Naive thymus-derived CD8-positive, alpha-beta T cell (primary cell): ENCODE measurements around the gene PHKB. TPM values are rescaled to one million over a fixed set of nuclear protein-coding genes. Genes with fewer than 3 reads are reported as not detected.

Experiments
- ATAC-seq, 2 donors: fragments of 150-1000 bp; cut with Tn5 transposase in 1 of 2; sonication (Bioruptor Pico), chemical (Tn5 transposase) in 1 of 2; 1 replicate in 1 of 2; 2 replicates in 1 of 2; pipeline ENCODE4 v1.10.0; 2021; ENCODE audit warnings: mild to moderate bottlenecking in 2 of 2, moderate library complexity in 2 of 2
- POLR2A ChIA-PET: fragments of 350-600 bp; sonication (Branson Sonifier 250); formaldehyde crosslinking; loops from one replicate; lab custom pipeline; 2021; ENCODE audit warnings: antibody characterized with exemption; lab: Charles Lee
- DNase-seq, 10 donors: peaks; one replicate each; pipeline versions ENCODE4 v3.0.0 to v3.0.0-alpha.2; 2020 to 2022
- H3K27ac Mint-ChIP-seq, 10 donors: one replicate each; pipeline ENCODE4 v1.8.0; 2020 to 2022; ENCODE audit warnings: mild to moderate bottlenecking in 10 of 10, mixed read lengths in 10 of 10, moderate library complexity in 4 of 10, inconsistent platforms in 1 of 10
- H3K27me3 Mint-ChIP-seq, 5 donors: one replicate each; pipeline ENCODE4 v1.8.0; 2021 to 2022; ENCODE audit warnings: mixed read lengths in 5 of 5
- H3K36me3 Mint-ChIP-seq, 3 donors: one replicate each; pipeline ENCODE4 v1.8.0; 2020 to 2022; ENCODE audit warnings: mixed read lengths in 3 of 3, mild to moderate bottlenecking in 2 of 3, inconsistent platforms in 1 of 3
- H3K4me1 Mint-ChIP-seq, 4 donors: one replicate each; pipeline ENCODE4 v1.8.0; 2021 to 2022; ENCODE audit warnings: mixed read lengths in 4 of 4
- H3K4me3 Mint-ChIP-seq, 10 donors: one replicate each; pipeline ENCODE4 v1.8.0; 2020 to 2022; ENCODE audit warnings: mild to moderate bottlenecking in 10 of 10, mixed read lengths in 10 of 10, moderate library complexity in 6 of 10, inconsistent platforms in 1 of 10
- H3K9me3 Mint-ChIP-seq, 9 donors: one replicate each; pipeline ENCODE4 v1.8.0; 2020 to 2022; ENCODE audit warnings: mixed read lengths in 9 of 9, mild to moderate bottlenecking in 3 of 9, inconsistent platforms in 1 of 9, moderate library complexity in 1 of 9
- polyA plus RNA-seq, 3 donors: library from polyadenylated mRNA; unstranded; fragments of 300-500 nt; fragmentation: Illumina TruSeq; gene quantifications; one replicate each; pipeline ENCODE4 v1.2.3, GENCODE V29; 2021
- total RNA-seq, 8 experiments: library from RNA in 2 of 8; stranded (reverse) in 2 of 8; gene quantifications; one replicate each; pipeline ENCODE4 v1.2.3 and lab custom pipeline; 2021 to 2026

The PHKB gene
- total and polyA plus RNA-seq, 5 experiments from 2014 or later = 25.1 to 48.6 (median 34.2) TPM

- no peak for DNase-seq
- Mint-ChIP-seq H3K27me3 (peaks cover 0 to 9% (median 4%) of the 10 kb centered on the region in 5 donors), H3K36me3 (peaks cover 0 to 6% (median 0%) of the 10 kb centered on the region in 3 donors), H3K4me1 (peaks cover 0 to 3% (median 0%) of the 10 kb centered on the region in 4 donors), H3K4me3 (no peak overlapping the region), H3K27ac (no peak overlapping the region), H3K9me3 (peaks cover 0 to 12% (median 0%) of the 10 kb centered on the region in 9 donors)
- no peak for ATAC-seq
- POLR2A ChIA-PET = no interaction called here
Observed at GRCh38 chr16:47713225-47713595, 252.1 kb downstream of the PHKB start.

- peaks cover 0 to 10% (median 0%) of the 10 kb centered on the region in 9 donors for H3K9me3 Mint-ChIP-seq
- H3K4me3 Mint-ChIP-seq = no peak overlapping the region
- peaks cover 0 to 9% (median 4%) of the 10 kb centered on the region in 5 donors for H3K27me3 Mint-ChIP-seq
- no peak for DNase-seq
- no peak overlapping the region for H3K27ac Mint-ChIP-seq
- POLR2A ChIA-PET = no interaction called here
- H3K4me1 Mint-ChIP-seq = peaks cover 0 to 3% (median 0%) of the 10 kb centered on the region in 4 donors
- H3K36me3 Mint-ChIP-seq = peaks cover 0 to 6% (median 0%) of the 10 kb centered on the region in 3 donors
- no peak for ATAC-seq
Observed at GRCh38 chr16:47715442-47716083, 254.4 kb downstream of the PHKB start.

GRCh38 chr16:47716571-47716970 is 255.4 kb downstream of the PHKB start:
- POLR2A ChIA-PET = no interaction called here
- Mint-ChIP-seq H3K4me1 (peaks cover 0 to 3% (median 0%) of the 10 kb centered on the region in 4 donors), H3K27me3 (peaks cover 0 to 9% (median 4%) of the 10 kb centered on the region in 5 donors), H3K36me3 (peaks cover 0 to 6% (median 0%) of the 10 kb centered on the region in 3 donors), H3K4me3 (no peak overlapping the region), H3K9me3 (peaks cover 0 to 7% (median 0%) of the 10 kb centered on the region in 9 donors), H3K27ac (no peak overlapping the region)
- ATAC-seq (no peak), DNase-seq (no peak)

GRCh38 chr16:47719713-47720112 is 258.6 kb downstream of the PHKB start:
- Mint-ChIP-seq H3K9me3 (peaks cover 0 to 3% (median 0%) of the 10 kb centered on the region in 9 donors), H3K4me3 (no peak overlapping the region), H3K27me3 (peaks cover 0 to 9% (median 4%) of the 10 kb centered on the region in 5 donors), H3K27ac (no peak overlapping the region), H3K36me3 (peaks cover 0 to 6% (median 0%) of the 10 kb centered on the region in 3 donors), H3K4me1 (no peaks in the 10 kb centered on the region)
- no peak for DNase-seq
- POLR2A ChIA-PET = no interaction called here
- ATAC-seq = no peak

GRCh38 chr16:47721006-47721637 is 260.0 kb downstream of the PHKB start:
- ATAC-seq (no peak), DNase-seq (no peak)
- POLR2A ChIA-PET = no interaction called here
- Mint-ChIP-seq H3K9me3 (peaks cover 0 to 2% (median 0%) of the 10 kb centered on the region in 9 donors), H3K36me3 (no peaks in the 10 kb centered on the region), H3K27ac (no peak overlapping the region), H3K4me1 (no peaks in the 10 kb centered on the region), H3K4me3 (no peak overlapping the region), H3K27me3 (peaks cover 0 to 7% (median 2%) of the 10 kb centered on the region in 5 donors)

- no peak for ATAC-seq
- no peak overlapping the region for H3K4me3 Mint-ChIP-seq
- no peak for DNase-seq
- no peak overlapping the region for H3K27ac Mint-ChIP-seq
- H3K27me3 Mint-ChIP-seq = peaks cover 0 to 5% (median 0%) of the 10 kb centered on the region in 5 donors
- H3K36me3 Mint-ChIP-seq = no peaks in the 10 kb centered on the region
- H3K9me3 Mint-ChIP-seq = peaks cover 0 to 2% (median 0%) of the 10 kb centered on the region in 9 donors
- no peaks in the 10 kb centered on the region for H3K4me1 Mint-ChIP-seq
- POLR2A ChIA-PET = no interaction called here
Observed at GRCh38 chr16:47722046-47722445, 260.9 kb downstream of the PHKB start.

- Mint-ChIP-seq H3K4me1 (no peaks in the 10 kb centered on the region), H3K9me3 (peaks cover 0 to 2% (median 0%) of the 10 kb centered on the region in 9 donors), H3K27ac (no peak overlapping the region), H3K27me3 (peaks cover 0 to 3% (median 0%) of the 10 kb centered on the region in 5 donors), H3K4me3 (no peak overlapping the region), H3K36me3 (no peaks in the 10 kb centered on the region)
- POLR2A ChIA-PET = no interaction called here
- no peak for ATAC-seq
- no peak for DNase-seq
Observed at GRCh38 chr16:47724115-47724785, 263.1 kb downstream of the PHKB start.

- POLR2A ChIA-PET = no interaction called here
- peaks cover 0 to 2% (median 0%) of the 10 kb centered on the region in 9 donors for H3K9me3 Mint-ChIP-seq
- ATAC-seq (no peak), DNase-seq (no peak)
- no peak overlapping the region for H3K27ac Mint-ChIP-seq
- H3K4me3 Mint-ChIP-seq = no peak overlapping the region
- H3K36me3 Mint-ChIP-seq = no peaks in the 10 kb centered on the region
- no peaks in the 10 kb centered on the region for H3K4me1 Mint-ChIP-seq
- peaks cover 0 to 3% (median 1%) of the 10 kb centered on the region in 5 donors for H3K27me3 Mint-ChIP-seq
Observed at GRCh38 chr16:47725188-47725695, 264.1 kb downstream of the PHKB start.

GRCh38 chr16:47726031-47726675 is 265.0 kb downstream of the PHKB start:
- peaks cover 0 to 2% (median 0%) of the 10 kb centered on the region in 9 donors for H3K9me3 Mint-ChIP-seq
- H3K4me1 Mint-ChIP-seq = no peaks in the 10 kb centered on the region
- H3K4me3 Mint-ChIP-seq = no peak overlapping the region
- peaks cover 0 to 3% (median 1%) of the 10 kb centered on the region in 5 donors for H3K27me3 Mint-ChIP-seq
- DNase-seq (no peak), ATAC-seq (no peak)
- no peak overlapping the region for H3K27ac Mint-ChIP-seq
- POLR2A ChIA-PET = no interaction called here
- no peaks in the 10 kb centered on the region for H3K36me3 Mint-ChIP-seq

GRCh38 chr16:47727131-47727530 is 266.0 kb downstream of the PHKB start:
- Mint-ChIP-seq H3K9me3 (peaks cover 0 to 2% (median 0%) of the 10 kb centered on the region in 9 donors), H3K27ac (no peak overlapping the region), H3K36me3 (no peaks in the 10 kb centered on the region), H3K4me1 (no peaks in the 10 kb centered on the region), H3K4me3 (no peak overlapping the region), H3K27me3 (peaks cover 0 to 6% (median 1%) of the 10 kb centered on the region in 5 donors)
- POLR2A ChIA-PET = no interaction called here
- ATAC-seq = no peak
- DNase-seq = no peak

- no peaks in the 10 kb centered on the region for H3K4me1 Mint-ChIP-seq
- POLR2A ChIA-PET = no interaction called here
- H3K36me3 Mint-ChIP-seq = no peaks in the 10 kb centered on the region
- DNase-seq (no peak), ATAC-seq (no peak)
- H3K27me3 Mint-ChIP-seq = peaks cover 0 to 10% (median 4%) of the 10 kb centered on the region in 5 donors
- no peak overlapping the region for H3K27ac Mint-ChIP-seq
- H3K9me3 Mint-ChIP-seq = no peaks in the 10 kb centered on the region
- no peak overlapping the region for H3K4me3 Mint-ChIP-seq
Observed at GRCh38 chr16:47728205-47728604, 267.1 kb downstream of the PHKB start.

GRCh38 chr16:47729701-47730100 is 268.6 kb downstream of the PHKB start:
- no peak overlapping the region for H3K27ac Mint-ChIP-seq
- H3K4me3 Mint-ChIP-seq = no peak overlapping the region
- H3K9me3 Mint-ChIP-seq = no peaks in the 10 kb centered on the region
- H3K4me1 Mint-ChIP-seq = no peaks in the 10 kb centered on the region
- POLR2A ChIA-PET = no interaction called here
- ATAC-seq = no peak
- no peak for DNase-seq
- peaks cover 0 to 10% (median 6%) of the 10 kb centered on the region in 5 donors for H3K27me3 Mint-ChIP-seq
- H3K36me3 Mint-ChIP-seq = no peaks in the 10 kb centered on the region
